CD4-positive, alpha-beta memory T cell (primary cell): ENCODE data around the gene ZNF346. TPM values are rescaled to one million over a fixed set of nuclear protein-coding genes. Genes with fewer than 3 reads are reported as not detected.

Experiments used
- CTCF ChIA-PET: fragments of 350-600 bp; sonication (Branson Sonifier 250); formaldehyde crosslinking; loops from one replicate; lab custom pipeline; 2021; ENCODE audit warnings: inconsistent platforms; ENCODE audit not compliant: partially characterized antibody; lab: Charles Lee
- POLR2A ChIA-PET: fragments of 350-600 bp; sonication (Branson Sonifier 250); formaldehyde crosslinking; loops from one replicate; lab custom pipeline; 2021; ENCODE audit not compliant: partially characterized antibody; lab: Charles Lee
- DNase-seq, 5 donors: peaks; one replicate each; pipeline versions ENCODE4 v3.0.0 to v3.0.0-alpha.2; 2020 to 2022; ENCODE audit warnings: mixed read lengths in 1 of 5
- H3K27ac ChIP-seq: one replicate; pipeline ENCODE4 v1.7.0; 2013; ENCODE audit warnings: low read depth, low read length
- H3K27me3 ChIP-seq: 2 replicates; pipeline ENCODE4 v1.7.0; 2013; ENCODE audit warnings: mild to moderate bottlenecking, low read length, moderate library complexity; ENCODE audit not compliant: insufficient read depth
- H3K36me3 ChIP-seq: 2 replicates; pipeline ENCODE4 v1.7.0; 2013; ENCODE audit warnings: mild to moderate bottlenecking, low read length, moderate library complexity; ENCODE audit not compliant: insufficient read depth
- H3K4me1 ChIP-seq: 2 replicates; pipeline ENCODE4 v1.7.0; 2013; ENCODE audit warnings: mild to moderate bottlenecking, low read length, moderate library complexity; ENCODE audit not compliant: insufficient read depth
- H3K4me3 ChIP-seq, 2 donors: one replicate each; pipeline ENCODE4 v1.7.0; 2013; ENCODE audit warnings: low read length in 2 of 2, mild to moderate bottlenecking in 1 of 2
- H3K9me3 ChIP-seq, 2 donors: one replicate each; pipeline ENCODE4 v1.7.0; 2013; ENCODE audit warnings: low read length in 2 of 2, control low read depth in 1 of 2; ENCODE audit not compliant: control insufficient read depth in 1 of 2
- H3K27ac Mint-ChIP-seq, 7 donors: one replicate each; pipeline ENCODE4 v1.8.0; 2020 to 2021; ENCODE audit warnings: mixed read lengths in 7 of 7, mild to moderate bottlenecking in 6 of 7, inconsistent platforms in 3 of 7, moderate library complexity in 3 of 7
- H3K27me3 Mint-ChIP-seq, 2 donors: one replicate each; pipeline ENCODE4 v1.8.0; 2020 to 2021; ENCODE audit warnings: mixed read lengths in 2 of 2
- H3K36me3 Mint-ChIP-seq, 2 donors: one replicate each; pipeline ENCODE4 v1.8.0; 2020 to 2021; ENCODE audit warnings: mixed read lengths in 2 of 2, inconsistent platforms in 1 of 2, mild to moderate bottlenecking in 1 of 2
- H3K4me1 Mint-ChIP-seq, 4 donors: one replicate each; pipeline ENCODE4 v1.8.0; 2020 to 2021; ENCODE audit warnings: mixed read lengths in 4 of 4, mild to moderate bottlenecking in 1 of 4
- H3K4me3 Mint-ChIP-seq, 8 donors: one replicate each; pipeline ENCODE4 v1.8.0; 2020 to 2021; ENCODE audit warnings: mixed read lengths in 8 of 8, mild to moderate bottlenecking in 7 of 8, moderate library complexity in 6 of 8, inconsistent platforms in 3 of 8
- H3K9me3 Mint-ChIP-seq, 8 donors: one replicate each; pipeline ENCODE4 v1.8.0; 2020 to 2021; ENCODE audit warnings: mixed read lengths in 8 of 8, mild to moderate bottlenecking in 5 of 8, inconsistent platforms in 3 of 8, moderate library complexity in 1 of 8
- intact Hi-C: fragments of 100-400 bp; cut with micrococcal nuclease; formaldehyde crosslinking; loops from one replicate; pipeline ENCODE4 v1.15.1; 2023
- polyA plus RNA-seq, 2 donors: library from polyadenylated mRNA; unstranded; fragments of 300-500 nt; fragmentation: Illumina TruSeq; gene quantifications; one replicate each; pipeline ENCODE4 v1.2.3, GENCODE V29; 2021
- total RNA-seq, 2 experiments: library from RNA; stranded (reverse); gene quantifications; one replicate each; pipeline ENCODE4 v1.2.3, GENCODE V29; 2021

The ZNF346 gene
- total and polyA plus RNA-seq, 4 experiments from 2014 or later: 7.3 to 29.1 (median 21.4) TPM

DNA sequence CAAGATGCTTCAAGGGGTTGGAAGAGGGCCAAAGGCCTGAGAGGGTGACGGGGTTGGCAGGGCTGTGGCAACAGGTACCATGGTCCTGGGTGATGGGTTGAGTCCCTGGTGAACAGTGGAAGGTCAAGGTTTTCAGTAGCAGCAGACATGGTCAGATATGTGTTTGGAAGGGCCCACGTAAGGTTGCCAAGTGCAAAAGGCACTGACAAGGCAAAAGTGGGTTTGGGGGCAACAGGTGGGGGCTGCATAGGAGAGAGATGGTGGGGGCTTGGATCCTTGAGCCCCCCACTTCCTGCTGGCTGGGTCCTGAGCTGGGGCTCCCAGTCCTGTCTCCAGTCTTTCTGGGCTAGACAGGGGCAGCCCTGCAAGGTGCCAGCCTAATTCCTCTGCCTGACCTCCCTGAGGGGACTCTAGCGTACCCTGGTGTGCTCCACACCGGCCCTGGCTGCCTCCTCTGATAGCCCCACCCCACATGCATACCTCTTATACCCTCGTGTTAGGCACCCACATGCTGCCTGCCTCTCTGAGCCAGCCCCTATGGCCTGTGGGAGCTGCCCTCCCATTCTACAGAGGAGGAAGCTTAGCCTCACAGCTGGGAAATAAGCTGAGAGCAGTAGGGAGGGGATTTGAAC lies 90.2 kb downstream of the ZNF346 start:
- intact Hi-C loops: loop anchor here (1.0 to 5.0 kb wide), 4 partner anchors 40 to 452 kb away; no protein-coding TSS in a partner anchor
- no peaks in the 10 kb centered on the region for H3K36me3 Mint-ChIP-seq
- no peak overlapping the region for H3K4me3 Mint-ChIP-seq
- peaks cover 26% of the 10 kb centered on the region for H3K4me1 ChIP-seq
- H3K4me1 Mint-ChIP-seq: peaks cover 11 to 25% (median 17%) of the 10 kb centered on the region in 4 donors
- H3K27me3 Mint-ChIP-seq: no peaks in the 10 kb centered on the region
- H3K9me3 ChIP-seq: no peaks in the 10 kb centered on the region
- no peaks in the 10 kb centered on the region for H3K27me3 ChIP-seq
- H3K27ac Mint-ChIP-seq: peak overlapping the region in 1 of 7 donors; percentile 30
- ChIA-PET CTCF (interaction anchor here (0.7 to 7.4 kb wide), 48 partner anchors 9 to 1383 kb away, joined by 3 to 93 read pairs (median 6); partner anchors contain the start of genes FGFR4, NSD1, PRELID1 and RAB24), POLR2A (interaction anchor here (1.0 to 8.3 kb wide), 2 partner anchors 22 to 191 kb away, joined by 4 to 68 read pairs; partner anchors contain the start of genes NSD1, PRELID1 and RAB24)
- no peaks in the 10 kb centered on the region for H3K9me3 Mint-ChIP-seq
- no peak for DNase-seq
- H3K4me3 ChIP-seq: no peak overlapping the region
- H3K36me3 ChIP-seq: no peaks in the 10 kb centered on the region
- no peak overlapping the region for H3K27ac ChIP-seq

DNA sequence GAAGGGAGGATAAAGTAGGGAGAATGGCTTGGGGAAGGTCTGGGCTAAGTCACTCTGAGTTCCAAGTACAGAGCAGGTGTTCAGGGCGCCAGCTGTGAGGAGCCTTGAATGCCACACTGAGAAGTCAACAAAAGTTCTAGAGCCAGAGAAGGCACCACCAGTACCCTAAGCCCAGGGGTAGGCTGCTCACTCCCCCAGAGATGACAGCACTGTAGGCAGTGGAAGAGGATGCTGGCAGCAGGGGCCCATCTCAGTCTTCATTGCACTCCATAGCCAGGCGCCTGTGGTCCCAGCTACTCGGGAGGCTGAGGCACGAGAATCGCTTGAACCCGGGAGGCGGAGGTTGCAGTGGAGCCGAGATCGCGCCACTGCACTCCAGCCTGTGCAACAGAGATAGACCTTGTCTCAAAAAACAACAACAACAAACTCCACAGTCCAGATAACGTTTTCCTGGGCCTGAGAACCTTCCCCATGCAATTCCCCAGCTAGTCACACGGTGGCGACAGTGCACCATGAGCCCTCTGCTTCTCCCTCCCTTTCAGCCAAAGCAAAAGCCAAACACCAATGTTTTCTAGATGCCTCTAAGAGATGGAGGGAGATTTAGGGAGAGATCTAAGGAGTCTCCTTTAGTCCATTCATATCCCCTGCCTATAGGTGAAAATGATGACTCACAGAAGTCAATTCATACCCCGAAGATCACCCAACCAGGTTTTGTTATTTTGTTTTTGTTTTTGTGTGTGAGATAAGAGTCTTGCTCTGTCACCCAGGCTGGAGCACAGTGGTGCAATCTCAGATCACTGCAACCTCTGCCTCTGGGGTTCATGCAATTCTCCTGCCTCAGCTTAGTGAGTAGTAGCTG lies 91.3 kb downstream of the ZNF346 start:
- ChIA-PET POLR2A (interaction anchor here (0.5 to 8.3 kb wide), 6 partner anchors 16 to 288 kb away, joined by 3 to 68 read pairs (median 3); partner anchors contain the start of gene NSD1), CTCF (interaction anchor here (0.7 to 7.4 kb wide), 59 partner anchors 8 to 1385 kb away, joined by 3 to 93 read pairs (median 5); partner anchors contain the start of genes FGFR4, NSD1, PRELID1 and RAB24)
- Histone ChIP-seq H3K27ac (no peak overlapping the region), H3K4me3 (no peak overlapping the region), H3K36me3 (no peaks in the 10 kb centered on the region), H3K4me1 (peaks cover 26% of the 10 kb centered on the region), H3K9me3 (no peaks in the 10 kb centered on the region), H3K27me3 (no peaks in the 10 kb centered on the region)
- Mint-ChIP-seq H3K9me3 (no peaks in the 10 kb centered on the region), H3K4me3 (peak overlapping the region in 1 of 8 donors; percentile 24), H3K27me3 (no peaks in the 10 kb centered on the region), H3K36me3 (no peaks in the 10 kb centered on the region), H3K4me1 (peaks cover 11 to 28% (median 17%) of the 10 kb centered on the region in 4 donors), H3K27ac (peak overlapping the region in 2 of 7 donors; percentile 31 to 59)
- peak; percentile 71 to 80 (median 76) for DNase-seq
- intact Hi-C loops: loop anchor here (1.0 to 5.0 kb wide), 6 partner anchors 20 to 453 kb away; partner anchors contain the start of genes NSD1, PRELID1 and RAB24

DNA sequence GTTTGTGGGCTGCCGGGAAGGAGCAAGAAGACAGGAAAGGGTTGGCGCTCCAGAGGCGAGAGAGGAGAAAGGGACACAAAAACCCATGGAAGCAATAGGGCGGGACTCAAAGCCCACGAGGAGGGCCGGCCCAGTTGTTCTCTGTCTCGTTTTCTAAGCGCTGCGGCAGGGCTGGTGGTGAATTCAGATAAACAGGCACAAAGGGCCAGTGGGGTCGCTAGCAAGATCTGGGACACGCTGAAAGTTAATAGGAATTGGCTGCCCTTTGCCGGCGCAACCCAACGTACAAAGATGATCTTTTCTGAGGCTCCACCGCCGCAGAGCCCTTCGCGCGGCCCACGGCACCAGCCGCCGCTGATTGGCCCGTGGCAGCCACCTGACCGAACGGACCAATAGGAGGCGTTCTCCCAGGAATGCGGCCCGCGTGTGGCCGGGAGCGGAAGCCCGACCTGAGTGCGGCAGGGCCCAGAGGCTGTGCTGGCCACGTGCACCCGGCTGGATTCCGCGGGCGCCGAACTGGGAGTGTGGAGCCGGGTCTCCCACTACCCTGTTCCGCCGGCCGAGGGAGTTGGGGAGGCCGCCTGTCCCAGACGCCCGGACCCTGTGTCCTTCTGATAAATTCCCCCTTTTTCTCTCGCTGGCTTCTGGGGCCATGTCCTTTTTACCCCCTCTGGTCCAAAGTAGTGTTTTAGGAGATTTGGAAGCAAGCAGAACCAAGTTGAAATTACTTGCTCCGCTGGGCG lies 94.3 kb downstream of the ZNF346 start:
- ChIA-PET POLR2A (interaction anchor here (2.2 to 8.3 kb wide), 2 partner anchors 12 to 18 kb away, joined by 9 to 68 read pairs; partner anchors contain the start of gene NSD1), CTCF (no interaction called here)
- Histone ChIP-seq H3K36me3 (no peaks in the 10 kb centered on the region), H3K27me3 (no peaks in the 10 kb centered on the region), H3K27ac (peak overlapping the region; percentile 24), H3K4me3 (peak overlapping the region; percentile 29 to 36), H3K9me3 (no peaks in the 10 kb centered on the region), H3K4me1 (peaks cover 23% of the 10 kb centered on the region)
- Mint-ChIP-seq H3K9me3 (no peaks in the 10 kb centered on the region), H3K4me1 (peaks cover 10 to 28% (median 16%) of the 10 kb centered on the region in 4 donors), H3K36me3 (no peaks in the 10 kb centered on the region), H3K27me3 (no peaks in the 10 kb centered on the region), H3K27ac (peak overlapping the region; percentile 61 to 92 (median 76)), H3K4me3 (peak overlapping the region; percentile 57 to 83 (median 76))
- DNase-seq: peak; percentile 78 to 82 (median 80)
- intact Hi-C loops: loop anchor here (2.0 kb wide), 2 partner anchors 338 to 380 kb away; partner anchors contain the start of gene PDLIM7

DNA sequence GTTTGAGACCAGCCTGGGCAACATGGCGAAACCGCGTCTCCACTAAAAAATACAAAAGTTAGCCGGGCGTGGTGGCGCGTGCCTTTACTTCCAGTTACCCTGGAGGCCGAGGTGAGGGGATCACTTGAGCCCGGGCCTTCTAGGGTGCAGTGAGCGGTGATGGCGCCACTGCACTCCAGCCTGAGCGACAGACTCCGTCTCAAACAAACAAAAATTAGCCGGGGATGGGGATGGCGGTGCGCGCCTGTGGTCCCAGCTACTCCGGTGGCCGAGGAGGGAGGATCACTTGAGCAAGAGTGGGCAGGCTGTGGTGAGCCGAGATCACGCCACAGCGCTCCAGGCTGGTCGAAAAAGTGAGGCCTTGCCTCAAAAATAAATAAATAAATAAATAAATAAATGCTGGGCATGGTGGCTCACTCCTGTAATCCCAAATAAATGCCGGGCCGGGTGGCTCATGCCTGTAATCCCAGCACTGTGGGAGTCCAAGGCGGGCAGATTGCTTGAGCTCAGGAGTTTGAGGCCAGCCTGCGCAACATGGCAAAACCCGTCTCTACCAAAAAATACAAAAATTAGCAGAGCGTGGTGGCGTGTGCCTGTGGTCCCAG lies 95.0 kb downstream of the ZNF346 start:
- DNase-seq: no peak
- peak overlapping the region in 1 of 8 donors; percentile 75 for H3K4me3 Mint-ChIP-seq
- peak overlapping the region in 3 of 7 donors; percentile 43 to 91 (median 73) for H3K27ac Mint-ChIP-seq
- intact Hi-C loops: loop anchor here (2.0 kb wide), 2 partner anchors 337 to 379 kb away; partner anchors contain the start of gene PDLIM7
- H3K27me3 ChIP-seq: no peaks in the 10 kb centered on the region
- no peaks in the 10 kb centered on the region for H3K36me3 Mint-ChIP-seq
- no peak overlapping the region for H3K27ac ChIP-seq
- H3K9me3 Mint-ChIP-seq: no peaks in the 10 kb centered on the region
- H3K4me1 Mint-ChIP-seq: peaks cover 10 to 28% (median 16%) of the 10 kb centered on the region in 4 donors
- no peaks in the 10 kb centered on the region for H3K9me3 ChIP-seq
- no peak overlapping the region for H3K4me3 ChIP-seq
- peaks cover 20% of the 10 kb centered on the region for H3K4me1 ChIP-seq
- CTCF ChIA-PET: no interaction called here
- H3K27me3 Mint-ChIP-seq: no peaks in the 10 kb centered on the region
- POLR2A ChIA-PET: interaction anchor here (2.2 to 8.3 kb wide), 2 partner anchors 11 to 17 kb away, joined by 9 to 68 read pairs; partner anchors contain the start of gene NSD1
- H3K36me3 ChIP-seq: no peaks in the 10 kb centered on the region

DNA sequence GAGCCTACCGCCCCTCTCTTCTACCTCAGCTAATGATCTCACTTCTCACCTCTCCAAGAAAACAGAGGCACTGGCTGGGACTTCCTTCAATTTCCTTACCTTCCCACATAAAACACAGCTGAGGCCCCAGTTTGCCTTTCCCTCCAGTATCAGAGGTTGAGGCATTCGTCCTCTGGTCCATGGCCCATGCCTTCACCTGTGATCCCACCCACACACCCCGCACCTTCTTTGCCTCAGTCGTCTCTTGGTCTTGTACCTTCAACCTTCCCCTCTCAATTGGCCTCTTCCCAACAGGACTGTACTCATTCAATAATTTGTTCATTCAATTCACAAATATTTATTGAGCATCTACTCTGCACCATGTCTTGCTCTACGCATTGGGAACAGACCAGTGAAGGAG lies 100.1 kb downstream of the ZNF346 start:
- DNase-seq: no peak
- Histone ChIP-seq H3K27me3 (no peaks in the 10 kb centered on the region), H3K9me3 (no peaks in the 10 kb centered on the region), H3K36me3 (no peaks in the 10 kb centered on the region), H3K4me1 (no peaks in the 10 kb centered on the region), H3K27ac (no peak overlapping the region), H3K4me3 (no peak overlapping the region)
- Mint-ChIP-seq H3K4me3 (no peak overlapping the region), H3K4me1 (peaks cover 0 to 3% (median 0%) of the 10 kb centered on the region in 4 donors), H3K27ac (peak overlapping the region in 1 of 7 donors; percentile 76), H3K9me3 (no peaks in the 10 kb centered on the region), H3K27me3 (no peaks in the 10 kb centered on the region), H3K36me3 (no peaks in the 10 kb centered on the region)
- intact Hi-C loops: no loop called here
- CTCF ChIA-PET: interaction anchor here (1.2 kb wide), 1 partner anchor 11 kb away, joined by 3 read pairs; no protein-coding TSS in a partner anchor
- POLR2A ChIA-PET: interaction anchor here (1.0 kb wide), 1 partner anchor 11 kb away, joined by 6 read pairs; the partner anchor contains the start of gene NSD1
